HL-60 (cell line): ENCODE measurements around the gene PCNX2.

Experiments
- GABPA ChIP-seq: IDR thresholded peaks from 2 replicates; pipeline ENCODE4 v1.6.1; 2012; ENCODE audit warnings: low read depth
- POLR2AphosphoS5 ChIP-seq: IDR thresholded peaks from 2 replicates; pipeline ENCODE4 v1.6.1; 2012; ENCODE audit warnings: low read depth
- SPI1 ChIP-seq: IDR thresholded peaks from 2 replicates; pipeline ENCODE4 v1.6.1; 2012; ENCODE audit warnings: low read depth, mild to moderate bottlenecking, borderline replicate concordance
- TF ChIP-seq, protein P1 (sequence below): IDR thresholded peaks from one replicate; pipeline ENCODE4 v1.5.1; 2011; ENCODE audit warnings: low read length, control low read depth, inconsistent platforms; ENCODE audit not compliant: insufficient read depth
- TF ChIP-seq, protein P2 (sequence below): IDR thresholded peaks from 2 replicates; pipeline ENCODE4 v1.6.1; 2012; ENCODE audit warnings: low read depth; ENCODE audit not compliant: insufficient replicate concordance

DNA sequence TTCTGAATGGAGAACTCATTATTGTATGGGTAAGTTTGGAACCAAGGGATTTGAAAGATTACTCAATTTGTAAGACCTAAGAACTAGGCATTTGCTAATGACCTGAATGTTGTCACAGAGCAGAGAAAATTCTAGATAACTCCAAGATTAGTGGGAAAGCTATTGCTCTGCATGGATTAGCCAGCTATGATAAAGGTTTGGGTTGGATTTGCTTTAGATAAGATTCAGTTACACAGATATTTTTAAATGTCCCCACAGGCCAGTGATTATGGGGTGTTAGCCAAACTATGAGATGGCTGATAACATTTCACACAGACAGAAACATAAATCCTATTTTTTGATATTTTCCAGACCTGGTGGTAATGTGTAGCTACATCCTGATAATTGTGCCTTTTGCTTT, 256.9 kb downstream of the PCNX2 start:
- TF ChIP-seq, protein P1, sequence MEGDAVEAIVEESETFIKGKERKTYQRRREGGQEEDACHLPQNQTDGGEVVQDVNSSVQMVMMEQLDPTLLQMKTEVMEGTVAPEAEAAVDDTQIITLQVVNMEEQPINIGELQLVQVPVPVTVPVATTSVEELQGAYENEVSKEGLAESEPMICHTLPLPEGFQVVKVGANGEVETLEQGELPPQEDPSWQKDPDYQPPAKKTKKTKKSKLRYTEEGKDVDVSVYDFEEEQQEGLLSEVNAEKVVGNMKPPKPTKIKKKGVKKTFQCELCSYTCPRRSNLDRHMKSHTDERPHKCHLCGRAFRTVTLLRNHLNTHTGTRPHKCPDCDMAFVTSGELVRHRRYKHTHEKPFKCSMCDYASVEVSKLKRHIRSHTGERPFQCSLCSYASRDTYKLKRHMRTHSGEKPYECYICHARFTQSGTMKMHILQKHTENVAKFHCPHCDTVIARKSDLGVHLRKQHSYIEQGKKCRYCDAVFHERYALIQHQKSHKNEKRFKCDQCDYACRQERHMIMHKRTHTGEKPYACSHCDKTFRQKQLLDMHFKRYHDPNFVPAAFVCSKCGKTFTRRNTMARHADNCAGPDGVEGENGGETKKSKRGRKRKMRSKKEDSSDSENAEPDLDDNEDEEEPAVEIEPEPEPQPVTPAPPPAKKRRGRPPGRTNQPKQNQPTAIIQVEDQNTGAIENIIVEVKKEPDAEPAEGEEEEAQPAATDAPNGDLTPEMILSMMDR, result no peak
- no peak for TF ChIP-seq POLR2AphosphoS5
- TF ChIP-seq, protein P2, sequence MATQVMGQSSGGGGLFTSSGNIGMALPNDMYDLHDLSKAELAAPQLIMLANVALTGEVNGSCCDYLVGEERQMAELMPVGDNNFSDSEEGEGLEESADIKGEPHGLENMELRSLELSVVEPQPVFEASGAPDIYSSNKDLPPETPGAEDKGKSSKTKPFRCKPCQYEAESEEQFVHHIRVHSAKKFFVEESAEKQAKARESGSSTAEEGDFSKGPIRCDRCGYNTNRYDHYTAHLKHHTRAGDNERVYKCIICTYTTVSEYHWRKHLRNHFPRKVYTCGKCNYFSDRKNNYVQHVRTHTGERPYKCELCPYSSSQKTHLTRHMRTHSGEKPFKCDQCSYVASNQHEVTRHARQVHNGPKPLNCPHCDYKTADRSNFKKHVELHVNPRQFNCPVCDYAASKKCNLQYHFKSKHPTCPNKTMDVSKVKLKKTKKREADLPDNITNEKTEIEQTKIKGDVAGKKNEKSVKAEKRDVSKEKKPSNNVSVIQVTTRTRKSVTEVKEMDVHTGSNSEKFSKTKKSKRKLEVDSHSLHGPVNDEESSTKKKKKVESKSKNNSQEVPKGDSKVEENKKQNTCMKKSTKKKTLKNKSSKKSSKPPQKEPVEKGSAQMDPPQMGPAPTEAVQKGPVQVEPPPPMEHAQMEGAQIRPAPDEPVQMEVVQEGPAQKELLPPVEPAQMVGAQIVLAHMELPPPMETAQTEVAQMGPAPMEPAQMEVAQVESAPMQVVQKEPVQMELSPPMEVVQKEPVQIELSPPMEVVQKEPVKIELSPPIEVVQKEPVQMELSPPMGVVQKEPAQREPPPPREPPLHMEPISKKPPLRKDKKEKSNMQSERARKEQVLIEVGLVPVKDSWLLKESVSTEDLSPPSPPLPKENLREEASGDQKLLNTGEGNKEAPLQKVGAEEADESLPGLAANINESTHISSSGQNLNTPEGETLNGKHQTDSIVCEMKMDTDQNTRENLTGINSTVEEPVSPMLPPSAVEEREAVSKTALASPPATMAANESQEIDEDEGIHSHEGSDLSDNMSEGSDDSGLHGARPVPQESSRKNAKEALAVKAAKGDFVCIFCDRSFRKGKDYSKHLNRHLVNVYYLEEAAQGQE, result no peak
- no peak for TF ChIP-seq GABPA
- no peak for TF ChIP-seq SPI1
